NCI-H524 treated with DMSO at 0.1 percent for 48 hours (cell line): ENCODE measurements around the gene CDHR5.

Experiments
- DNase-seq: peaks from one replicate; lab custom pipeline; 2025; lab: John Stamatoyannopoulos, UW

Gene CDHR5

DNA sequence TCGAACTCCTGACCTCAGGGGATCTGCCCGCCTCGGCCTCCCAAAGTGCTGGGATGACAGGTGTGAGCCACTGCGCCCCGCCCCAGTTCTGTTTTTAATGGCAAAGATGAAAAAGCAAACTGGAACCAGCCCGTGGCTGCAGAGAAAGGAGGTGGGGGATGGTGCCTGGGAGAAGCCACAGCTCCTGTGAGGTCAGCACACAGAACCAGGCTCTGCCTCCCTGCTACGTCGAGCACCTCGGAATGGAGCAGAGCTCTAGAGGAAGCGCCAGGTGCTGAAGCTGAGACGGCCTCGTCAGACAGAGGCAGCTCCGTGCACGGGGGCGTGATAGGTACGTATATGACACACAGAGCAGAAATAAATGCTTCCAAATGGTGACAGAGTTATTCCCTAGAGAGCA, 20.8 kb upstream of the CDHR5 start:
- DNase-seq: no peak

GRCh38 chr11:643849-644738, 19.3 kb upstream of the CDHR5 start:
- DNase-seq: no peak

GRCh38 chr11:643366-643765, 18.6 kb upstream of the CDHR5 start:
- no peak for DNase-seq

DNA sequence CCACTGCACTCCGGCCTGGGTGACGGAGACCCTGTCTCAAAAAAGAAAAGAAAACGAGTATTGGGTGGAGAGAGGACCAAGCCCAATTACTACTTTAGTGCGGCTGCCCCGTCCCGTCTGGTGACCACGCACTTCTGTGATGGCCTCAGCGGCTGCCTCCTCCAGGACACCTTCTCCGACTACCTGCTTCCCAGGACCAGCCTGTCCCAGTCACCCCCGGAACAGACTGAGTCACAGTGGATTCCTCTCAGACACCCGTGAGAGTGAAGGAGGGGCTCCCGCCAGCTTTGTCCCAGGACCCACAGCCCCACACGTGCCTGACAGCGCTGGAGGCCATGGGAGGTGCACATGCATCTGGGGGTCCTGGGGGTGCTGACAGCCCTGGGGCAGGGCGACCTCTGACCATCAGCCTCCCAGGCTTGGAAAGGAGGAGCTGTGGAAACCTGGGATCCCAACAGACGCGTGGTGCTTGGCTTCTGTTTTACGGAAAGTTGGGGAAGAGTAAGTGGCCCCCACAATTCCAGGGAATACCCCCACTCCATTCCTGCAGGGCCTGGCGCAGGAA, 17.1 kb upstream of the CDHR5 start:
- no peak for DNase-seq

GRCh38 chr11:640021-640706, 15.4 kb upstream of the CDHR5 start:
- no peak for DNase-seq

DNA sequence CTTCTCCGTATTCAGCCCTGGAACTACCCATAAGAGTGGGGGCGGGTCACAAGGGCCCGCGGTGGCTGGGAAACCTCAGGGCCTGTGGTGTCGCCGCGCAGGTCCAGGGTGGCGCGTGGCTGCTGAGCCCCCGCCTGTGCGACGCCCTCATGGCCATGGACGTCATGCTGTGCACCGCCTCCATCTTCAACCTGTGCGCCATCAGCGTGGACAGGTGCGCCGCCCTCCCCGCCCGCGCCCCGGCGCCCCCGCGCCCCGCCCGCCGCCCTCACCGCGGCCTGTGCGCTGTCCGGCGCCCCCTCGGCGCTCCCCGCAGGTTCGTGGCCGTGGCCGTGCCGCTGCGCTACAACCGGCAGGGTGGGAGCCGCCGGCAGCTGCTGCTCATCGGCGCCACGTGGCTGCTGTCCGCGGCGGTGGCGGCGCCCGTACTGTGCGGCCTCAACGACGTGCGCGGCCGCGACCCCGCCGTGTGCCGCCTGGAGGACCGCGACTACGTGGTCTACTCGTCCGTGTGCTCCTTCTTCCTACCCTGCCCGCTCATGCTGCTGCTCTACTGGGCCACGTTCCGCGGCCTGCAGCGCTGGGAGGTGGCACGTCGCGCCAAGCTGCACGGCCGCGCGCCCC, 14.7 kb upstream of the CDHR5 start:
- DNase-seq: no peak

GRCh38 chr11:638631-639331, 14.0 kb upstream of the CDHR5 start:
- no peak for DNase-seq

- DNase-seq: no peak
Measured at GRCh38 chr11:637593-638521, 13.1 kb upstream of the CDHR5 start.

GRCh38 chr11:637333-637592, 12.5 kb upstream of the CDHR5 start:
- no peak for DNase-seq

DNA sequence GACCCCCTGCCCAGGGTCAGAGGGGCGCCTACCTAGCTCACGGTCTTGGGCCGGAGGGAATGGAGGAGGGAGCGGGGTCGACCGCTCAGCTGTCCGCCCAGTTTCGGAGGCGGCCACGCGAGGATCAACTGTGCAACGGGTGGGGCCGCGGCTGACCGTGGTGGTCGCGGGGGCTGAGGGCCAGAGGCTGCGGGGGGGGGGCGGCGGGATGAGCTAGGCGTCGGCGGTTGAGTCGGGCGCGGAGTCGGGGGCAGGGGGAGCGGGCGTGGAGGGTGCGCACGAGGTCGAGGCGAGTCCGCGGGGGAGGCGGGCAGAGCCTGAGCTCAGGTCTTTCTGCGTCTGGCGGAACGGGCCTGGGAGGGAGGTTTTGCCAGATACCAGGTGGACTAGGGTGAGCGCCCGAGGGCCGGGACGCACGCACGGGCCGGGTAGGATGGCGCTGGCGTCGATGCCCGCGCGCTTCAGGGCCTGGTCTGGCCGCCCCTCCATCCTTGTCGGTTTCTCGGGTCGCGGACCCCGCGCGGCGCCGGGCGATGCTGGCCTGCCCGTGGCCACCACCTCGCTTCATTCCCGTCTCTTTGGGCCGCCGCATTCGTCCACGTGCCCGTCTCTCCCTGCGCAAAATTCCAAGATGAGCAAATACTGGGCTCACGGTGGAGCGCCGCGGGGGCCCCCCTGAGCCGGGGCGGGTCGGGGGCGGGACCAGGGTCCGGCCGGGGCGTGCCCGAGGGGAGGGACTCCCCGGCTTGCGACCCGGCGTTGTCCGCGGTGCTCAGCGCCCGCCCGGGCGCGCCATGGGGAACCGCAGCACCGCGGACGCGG, 12.0 kb upstream of the CDHR5 start, which contains the start of gene DRD4:
TSS of gene DRD4 (plus strand) at position 759 of the 822 bp plus-strand sequence. CDS start at position 795, 36 bp downstream.
- no peak for DNase-seq

DNA sequence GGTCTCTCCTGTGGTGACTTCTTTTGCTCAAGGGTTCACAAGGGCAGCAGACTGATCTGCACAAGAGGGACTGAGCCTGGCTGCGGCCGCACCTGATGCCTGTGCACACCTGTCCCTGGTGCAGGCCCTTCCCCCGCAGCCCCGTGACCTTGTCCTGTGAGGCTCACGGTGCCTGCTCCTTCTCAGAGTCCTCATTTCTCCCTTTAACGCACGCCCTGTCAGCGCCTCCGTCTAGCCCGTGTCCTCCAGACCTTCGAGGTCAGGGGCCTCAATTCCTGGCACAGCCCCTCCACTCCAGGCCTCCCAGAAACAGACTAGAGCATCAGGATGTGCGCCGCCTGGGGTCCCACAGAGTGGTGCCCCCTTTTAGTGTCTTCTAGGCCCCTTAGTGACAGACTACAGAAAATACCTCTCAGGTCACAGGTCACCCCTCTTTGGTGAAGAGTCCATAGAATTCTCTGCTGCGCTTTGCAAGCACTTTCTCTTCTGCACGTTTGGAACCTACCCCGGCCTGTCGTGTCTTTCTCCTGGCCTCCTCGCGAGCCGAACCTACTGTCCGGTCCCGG, 11.3 kb upstream of the CDHR5 start:
- no peak for DNase-seq

DNA sequence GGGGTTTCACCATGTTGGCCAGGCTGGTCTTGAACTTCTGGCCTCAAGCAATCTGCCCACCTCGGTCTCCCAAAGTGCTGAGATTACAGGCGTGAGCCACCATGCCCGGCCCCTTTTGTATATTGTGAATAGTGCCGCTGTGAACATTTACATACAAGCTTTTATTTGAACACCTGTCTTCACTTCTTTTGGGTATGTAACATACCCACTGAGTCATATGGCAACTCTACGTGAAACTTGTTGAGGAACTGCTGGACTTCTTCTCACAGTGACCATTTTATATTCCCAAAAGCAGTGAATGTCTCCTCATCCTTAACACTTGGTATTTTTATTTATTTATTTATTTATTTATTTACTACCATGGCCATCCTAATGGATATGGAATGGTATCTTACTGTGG, 6.1 kb upstream of the CDHR5 start:
- DNase-seq: no peak

- no peak for DNase-seq
Measured at GRCh38 chr11:629237-629583, 4.5 kb upstream of the CDHR5 start.

- DNase-seq: no peak
Measured at GRCh38 chr11:628056-628455, 3.3 kb upstream of the CDHR5 start.

- no peak for DNase-seq
Measured at GRCh38 chr11:627308-627576, 2.5 kb upstream of the CDHR5 start.

- DNase-seq: no peak
Measured at GRCh38 chr11:626475-627307, 1.9 kb upstream of the CDHR5 start, which contains the start of gene SCT. SCT (minus strand) TSS chr11:627181; CDS start chr11:627143, 38 bp downstream.

GRCh38 chr11:625636-626268, 997 bp upstream of the CDHR5 start:
- no peak for DNase-seq

DNA sequence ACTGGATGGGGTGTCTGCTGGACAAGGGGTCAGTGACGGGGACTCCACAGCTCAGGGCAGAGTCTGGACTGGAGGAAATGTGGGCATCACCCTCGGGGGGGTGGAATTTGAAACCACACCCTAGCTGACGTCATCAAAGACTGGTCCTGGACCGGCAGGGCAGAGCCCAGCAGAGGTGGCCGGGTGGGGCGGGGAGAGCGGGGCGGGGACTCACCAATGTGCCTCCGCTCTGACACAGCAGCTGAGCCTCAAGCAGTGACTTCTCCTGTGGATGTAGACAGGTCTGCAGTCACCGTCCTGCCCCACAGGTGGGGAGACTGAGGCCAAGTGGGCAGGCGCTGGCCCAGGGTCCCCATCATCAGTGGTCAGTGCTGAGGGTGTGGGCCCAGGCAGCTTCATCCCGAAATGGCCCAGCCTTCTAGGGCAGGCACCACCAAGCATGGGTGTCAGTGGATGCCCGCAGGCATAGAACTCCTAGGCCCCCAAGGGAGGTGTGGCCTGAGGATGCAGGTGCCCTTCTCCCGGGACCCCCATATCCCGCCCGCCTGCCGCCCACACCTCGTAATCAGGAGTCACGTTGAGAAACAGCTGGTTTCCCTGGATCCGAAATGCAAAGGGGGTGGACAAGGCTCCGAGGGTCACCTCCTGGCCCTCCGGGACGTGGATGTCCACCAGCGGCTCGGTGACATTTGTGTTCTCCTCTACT, 603 bp downstream of the CDHR5 start:
- no peak for DNase-seq
